Brain microvascular endothelial cell (primary cell): ENCODE results near the gene TRIM29.
A peak's percentile ranks its signal among the peaks of the same experiment; 100 is the strongest.
"Not testable (repeated sequence)": the region's sequence is repeated elsewhere in the genome, so short reads cannot be mapped to it uniquely, and the experiment has no call there.

Source experiments
- DNase-seq: peaks from one replicate; pipeline ENCODE4 v3.0.0-alpha.2; 2020
- H3K27ac ChIP-seq: fragments of 250-450 bp; sonication (Bioruptor Pico); 2 replicates; pipeline ENCODE4 v1.5.1; 2020; ENCODE audit warnings: mild to moderate bottlenecking, moderate library complexity
- H3K27me3 ChIP-seq: fragments of 250-450 bp; sonication (Bioruptor Pico); replicated peaks from 2 replicates; pipeline ENCODE4 v1.5.1; 2020; ENCODE audit warnings: mild to moderate bottlenecking
- H3K36me3 ChIP-seq: fragments of 250-450 bp; sonication (Bioruptor Pico); replicated peaks from 2 replicates; pipeline ENCODE4 v1.5.1; 2020; ENCODE audit warnings: mild to moderate bottlenecking
- H3K4me3 ChIP-seq: 2 replicates; pipeline ENCODE4 v1.5.1; 2011; ENCODE audit warnings: low read depth, mild to moderate bottlenecking, control low read depth, low read length, moderate library complexity
- in situ Hi-C: cut with HindIII; loops from 2 replicates; pipeline ENCODE4 v1.10.0; 2017; ENCODE audit warnings: low sequenced_read_pairs, low pct_ligation_motif_present
- TF ChIP-seq, protein P1 (sequence below): IDR thresholded peaks from 2 replicates; pipeline ENCODE4 v1.5.1; 2011; ENCODE audit warnings: low read depth, mild to moderate bottlenecking, moderate library complexity, low read length, control low read depth, inconsistent platforms; ENCODE audit errors: missing control alignments

The TRIM29 gene

DNA sequence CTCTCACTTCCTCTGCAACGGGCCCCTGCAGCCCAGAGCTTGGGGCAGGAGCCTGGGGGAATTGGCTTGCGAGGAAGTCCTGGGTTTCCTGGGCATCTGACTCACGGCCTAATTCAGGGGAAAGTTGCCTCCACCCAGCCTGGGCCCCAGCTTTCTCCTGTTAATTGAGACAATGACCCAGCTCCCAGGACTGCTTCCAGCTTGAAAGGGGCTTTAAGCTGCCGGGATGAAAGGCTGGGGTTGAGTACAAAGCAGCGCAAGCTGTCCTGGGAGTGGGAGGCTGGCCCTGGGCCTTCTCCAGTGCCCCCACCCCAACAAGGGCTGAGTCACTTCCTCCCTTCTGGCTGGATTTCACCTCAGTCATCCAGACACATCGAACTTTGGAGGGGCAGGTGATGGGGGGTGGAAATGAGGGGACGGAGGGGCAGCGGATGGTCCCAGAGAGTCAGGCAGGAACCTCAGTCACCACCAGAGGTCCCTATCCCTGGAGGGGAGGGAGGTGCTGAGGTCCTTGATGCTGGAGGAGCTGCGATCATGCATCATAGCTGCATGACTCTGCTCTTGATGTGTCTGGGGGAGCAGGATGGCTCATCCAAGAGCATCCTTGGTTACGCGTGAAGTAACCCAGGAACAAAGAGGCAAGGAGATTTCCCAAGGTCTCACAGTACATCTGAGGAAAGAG lies 42.8 kb upstream of the TRIM29 start:
- H3K36me3 ChIP-seq, result no peaks in the 10 kb centered on the region
- TF ChIP-seq, protein P1, sequence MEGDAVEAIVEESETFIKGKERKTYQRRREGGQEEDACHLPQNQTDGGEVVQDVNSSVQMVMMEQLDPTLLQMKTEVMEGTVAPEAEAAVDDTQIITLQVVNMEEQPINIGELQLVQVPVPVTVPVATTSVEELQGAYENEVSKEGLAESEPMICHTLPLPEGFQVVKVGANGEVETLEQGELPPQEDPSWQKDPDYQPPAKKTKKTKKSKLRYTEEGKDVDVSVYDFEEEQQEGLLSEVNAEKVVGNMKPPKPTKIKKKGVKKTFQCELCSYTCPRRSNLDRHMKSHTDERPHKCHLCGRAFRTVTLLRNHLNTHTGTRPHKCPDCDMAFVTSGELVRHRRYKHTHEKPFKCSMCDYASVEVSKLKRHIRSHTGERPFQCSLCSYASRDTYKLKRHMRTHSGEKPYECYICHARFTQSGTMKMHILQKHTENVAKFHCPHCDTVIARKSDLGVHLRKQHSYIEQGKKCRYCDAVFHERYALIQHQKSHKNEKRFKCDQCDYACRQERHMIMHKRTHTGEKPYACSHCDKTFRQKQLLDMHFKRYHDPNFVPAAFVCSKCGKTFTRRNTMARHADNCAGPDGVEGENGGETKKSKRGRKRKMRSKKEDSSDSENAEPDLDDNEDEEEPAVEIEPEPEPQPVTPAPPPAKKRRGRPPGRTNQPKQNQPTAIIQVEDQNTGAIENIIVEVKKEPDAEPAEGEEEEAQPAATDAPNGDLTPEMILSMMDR, result peak; percentile 69
- no peak overlapping the region for H3K4me3 ChIP-seq
- peak; percentile 31 for DNase-seq
- H3K27me3 ChIP-seq, result no peaks in the 10 kb centered on the region
- no peak overlapping the region for H3K27ac ChIP-seq
- in situ Hi-C loops, result no loop called here

DNA sequence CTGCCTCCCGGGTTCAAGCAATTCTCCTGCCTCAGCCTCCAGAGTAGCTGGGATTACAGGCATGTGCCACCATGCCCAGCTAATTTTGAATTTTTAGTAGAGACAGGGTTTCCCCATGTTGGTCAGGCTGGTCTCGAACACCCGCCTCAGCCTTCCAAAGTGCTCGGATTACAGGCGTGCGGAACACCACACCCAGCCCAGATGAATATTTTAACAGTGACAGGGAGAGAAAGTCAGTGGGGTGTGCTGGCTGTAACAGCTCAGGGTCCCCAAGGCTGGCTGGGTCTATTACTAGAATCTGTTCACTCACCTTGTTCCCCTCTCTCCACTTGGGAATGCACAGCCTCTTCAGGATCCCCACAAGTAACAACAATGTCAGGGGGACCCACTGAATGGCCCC lies 42.1 kb upstream of the TRIM29 start:
- H3K27me3 ChIP-seq, in situ Hi-C loops: not testable (repeated sequence)

DNA sequence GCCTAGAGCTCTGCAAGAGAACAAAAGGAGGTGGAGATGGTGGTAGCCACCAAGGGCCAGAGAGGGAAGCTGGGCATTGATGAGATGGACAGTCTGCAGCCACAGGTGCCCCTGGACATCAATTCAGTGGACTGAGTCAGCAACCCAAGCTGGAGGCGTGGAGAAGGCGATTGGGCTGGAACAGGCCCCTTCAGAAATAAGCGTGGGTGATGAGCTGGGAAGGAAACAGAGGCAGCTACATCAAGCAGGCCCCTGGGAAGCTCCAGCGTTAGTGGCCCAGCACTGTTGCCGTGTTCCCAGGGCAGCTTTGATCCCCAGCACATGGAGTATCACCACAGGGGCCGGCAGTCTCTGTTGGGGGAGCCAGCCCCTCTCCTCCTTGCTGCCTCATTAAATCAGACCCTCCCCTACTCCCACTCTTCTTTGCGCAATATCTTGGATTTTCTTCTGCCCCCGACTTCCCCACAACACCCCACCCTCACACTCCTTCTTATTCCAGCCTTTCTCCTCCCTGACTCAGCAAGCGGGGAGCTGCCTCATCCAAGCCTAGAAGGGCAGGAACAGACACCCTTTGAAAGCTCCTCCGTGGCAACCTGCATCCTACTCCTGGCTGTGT lies 41.3 kb upstream of the TRIM29 start:
- no peak overlapping the region for H3K4me3 ChIP-seq
- TF ChIP-seq, protein P1, result no peak
- H3K36me3 ChIP-seq, result no peaks in the 10 kb centered on the region
- H3K27me3 ChIP-seq, result peaks cover 3% of the 10 kb centered on the region
- in situ Hi-C loops, result no loop called here
- no peak for DNase-seq
- H3K27ac ChIP-seq, result no peak overlapping the region

More for the DNA sequence above, 42.1 kb upstream of the TRIM29 start:
- DNase-seq, H3K27ac ChIP-seq, H3K4me3 ChIP-seq, H3K36me3 ChIP-seq: not testable (repeated sequence)

DNA sequence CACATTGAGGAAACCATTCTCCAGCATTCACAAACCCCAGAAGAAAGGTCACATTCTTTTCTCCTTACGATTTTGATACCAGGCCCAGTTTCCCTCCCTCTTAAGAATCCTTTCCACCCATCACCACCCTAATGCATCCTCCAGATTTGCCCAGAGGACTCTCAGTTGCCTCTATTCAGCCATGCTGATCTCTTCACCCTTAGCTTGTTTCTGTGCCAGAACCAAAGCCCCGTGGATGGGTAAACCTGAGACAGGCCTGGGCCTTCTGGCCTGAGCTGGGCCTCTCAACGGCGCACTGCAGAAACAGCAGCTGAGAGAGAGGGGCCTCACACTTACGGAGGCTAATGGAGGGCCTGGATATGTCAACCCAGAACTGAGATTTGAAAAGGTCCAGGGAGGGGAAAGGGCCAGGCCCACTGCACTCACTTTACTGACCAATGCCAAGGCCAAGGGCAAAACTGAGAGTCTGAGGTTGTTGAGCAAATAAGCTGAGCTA lies 40.7 kb upstream of the TRIM29 start:
- DNase-seq, result no peak
- TF ChIP-seq, protein P1, result no peak
- Histone ChIP-seq H3K27me3 (peaks cover 6% of the 10 kb centered on the region), H3K36me3 (no peaks in the 10 kb centered on the region), H3K27ac (no peak overlapping the region), H3K4me3 (no peak overlapping the region)
- in situ Hi-C loops, result no loop called here

- no peak overlapping the region for H3K27ac ChIP-seq
- TF ChIP-seq, protein P1, result no peak
- H3K27me3 ChIP-seq, result peaks cover 13% of the 10 kb centered on the region
- no peak for DNase-seq
- H3K36me3 ChIP-seq, result no peaks in the 10 kb centered on the region
- in situ Hi-C loops, result no loop called here
- H3K4me3 ChIP-seq, result no peak overlapping the region
Measured at GRCh38 chr11:120174866-120175265, 37.0 kb upstream of the TRIM29 start.

DNA sequence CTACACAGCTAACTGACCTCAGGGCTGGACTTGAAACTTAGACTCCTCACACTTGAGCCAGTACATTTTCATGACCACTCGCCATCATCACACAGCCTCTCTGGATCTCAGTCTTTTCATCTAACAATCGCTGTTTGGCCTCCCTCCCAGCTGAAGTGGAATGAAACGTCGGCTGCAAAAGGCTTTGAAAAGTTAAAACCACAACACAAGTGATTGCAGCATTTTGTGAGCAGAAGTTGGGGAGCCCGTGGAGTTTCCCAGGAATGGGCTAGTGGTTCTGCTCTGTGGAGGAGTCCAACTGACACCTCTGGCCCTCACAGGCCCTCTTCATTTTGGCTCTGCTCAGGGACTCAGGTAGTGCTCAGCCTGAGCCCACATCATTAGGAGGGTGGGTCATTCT lies 35.9 kb upstream of the TRIM29 start:
- TF ChIP-seq, protein P1, result no peak
- no peak for DNase-seq
- in situ Hi-C loops, result no loop called here
- Histone ChIP-seq H3K36me3 (no peaks in the 10 kb centered on the region), H3K4me3 (no peak overlapping the region), H3K27ac (no peak overlapping the region), H3K27me3 (peaks cover 13% of the 10 kb centered on the region)
